Kidney epithelial cell (primary cell): Measurements from ENCODE around the gene ETV4. TPM values are rescaled to one million over a fixed set of nuclear protein-coding genes. Genes with fewer than 3 reads are reported as not detected.

Experiments used
- DNase-seq: peaks from one replicate; pipeline ENCODE4 v3.0.0-alpha.2; 2010; ENCODE audit warnings: low read depth
- H3K27me3 ChIP-seq: 2 replicates; pipeline ENCODE4 v1.6.0; 2011; ENCODE audit warnings: low read length; ENCODE audit not compliant: control insufficient read depth, insufficient read depth
- H3K36me3 ChIP-seq: 2 replicates; pipeline ENCODE4 v1.5.1; 2011; ENCODE audit warnings: low read length; ENCODE audit not compliant: control insufficient read depth, insufficient read depth
- H3K4me3 ChIP-seq: 2 replicates; pipeline ENCODE4 v1.5.1; 2011; ENCODE audit warnings: low read depth, mild to moderate bottlenecking, control low read depth, low read length
- CTCF ChIP-seq: IDR thresholded peaks from 2 replicates; pipeline ENCODE4 v1.5.1; 2011; ENCODE audit warnings: mild to moderate bottlenecking, moderate library complexity, low read length, control low read depth, inconsistent platforms; ENCODE audit not compliant: insufficient read depth, poor library complexity, severe bottlenecking
- total RNA-seq: library from RNA; depleted of rRNA; stranded (reverse); fragments of >200 nt; gene quantifications from 2 replicates; pipeline ENCODE4 v1.2.3, GENCODE V29; 2015

The ETV4 gene
- total RNA-seq, 1 donor from 2014 or later: 42.1 TPM

GRCh38 chr17:43568506-43569082 is 22.5 kb upstream of the ETV4 start:
- no peaks in the 10 kb centered on the region for H3K36me3 ChIP-seq
- peaks cover under 1% of the 10 kb centered on the region for H3K27me3 ChIP-seq
- no peak overlapping the region for H3K4me3 ChIP-seq
- TF ChIP-seq CTCF: no peak
- no peak for DNase-seq

GRCh38 chr17:43563600-43564594 is 17.8 kb upstream of the ETV4 start:
- Histone ChIP-seq H3K4me3 (no peak overlapping the region), H3K36me3 (no peaks in the 10 kb centered on the region), H3K27me3 (peaks cover 7% of the 10 kb centered on the region)
- no peak for DNase-seq
- TF ChIP-seq CTCF: no peak

- no peak for TF ChIP-seq CTCF
- H3K4me3 ChIP-seq: no peak overlapping the region
- H3K27me3 ChIP-seq: peaks cover 7% of the 10 kb centered on the region
- H3K36me3 ChIP-seq: no peaks in the 10 kb centered on the region
- no peak for DNase-seq
Measured at GRCh38 chr17:43562679-43563599, 16.8 kb upstream of the ETV4 start.

GRCh38 chr17:43560461-43561427 is 14.6 kb upstream of the ETV4 start:
- Histone ChIP-seq H3K36me3 (no peaks in the 10 kb centered on the region), H3K4me3 (no peak overlapping the region), H3K27me3 (peaks cover 7% of the 10 kb centered on the region)
- no peak for DNase-seq
- TF ChIP-seq CTCF: no peak

- no peaks in the 10 kb centered on the region for H3K36me3 ChIP-seq
- no peak for DNase-seq
- no peak for TF ChIP-seq CTCF
- H3K4me3 ChIP-seq: no peak overlapping the region
- peaks cover 7% of the 10 kb centered on the region for H3K27me3 ChIP-seq
Measured at GRCh38 chr17:43559161-43559816, 13.1 kb upstream of the ETV4 start.
